Fibroblast of pulmonary artery (primary cell): Measurements from ENCODE around the gene OR52B2.

ENCODE experiments used
- DNase-seq: peaks from one replicate; pipeline ENCODE4 v3.0.0-alpha.2; 2010; ENCODE audit warnings: low read depth
- H3K4me3 ChIP-seq: replicated peaks from 2 replicates; pipeline ENCODE4 v1.5.1; 2011; ENCODE audit warnings: low read depth, mild to moderate bottlenecking, control low read depth, low read length, moderate library complexity
- CTCF ChIP-seq: IDR thresholded peaks from 2 replicates; pipeline ENCODE4 v1.5.1; 2011; ENCODE audit warnings: mild to moderate bottlenecking, control low read depth, low read length, inconsistent platforms; ENCODE audit errors: missing control alignments

OR52B2 gene

GRCh38 chr11:6199174-6199810 is 29.2 kb upstream of the OR52B2 start, which contains the start of gene OR52W1:
TSS of gene OR52W1 (plus strand) at chr11:6199224. CDS start at chr11:6199224, 0 bp downstream.
- H3K4me3 ChIP-seq: no peak within 1 kb of the TSS
- DNase-seq: no peak
- no peak for TF ChIP-seq CTCF

- TF ChIP-seq CTCF: no peak
- DNase-seq: no peak
- no peak overlapping the region for H3K4me3 ChIP-seq
These were observed 27.5 kb upstream of the OR52B2 start for GRCh38 chr11:6197466-6198200.

DNA sequence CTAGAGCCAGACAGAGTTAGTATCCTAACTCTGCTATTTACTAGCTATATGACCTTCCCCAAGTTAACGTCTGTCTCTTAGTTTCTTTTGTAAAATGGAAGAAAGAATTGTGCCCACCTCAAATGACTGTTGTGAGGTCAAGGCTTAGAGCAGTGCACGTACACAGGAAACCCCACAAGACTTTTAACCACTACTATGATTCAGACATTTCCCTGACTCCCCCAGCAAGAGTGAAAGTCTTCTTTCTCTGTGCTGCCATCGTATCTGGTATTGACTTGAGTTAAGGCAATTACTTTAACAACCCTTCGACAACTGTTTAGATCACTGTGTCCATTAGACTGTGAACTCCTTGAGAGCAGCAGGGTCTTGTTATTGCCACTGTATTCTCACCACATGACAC is 26.3 kb upstream of the OR52B2 start:
- H3K4me3 ChIP-seq: no peak overlapping the region
- no peak for TF ChIP-seq CTCF
- DNase-seq: no peak

DNA sequence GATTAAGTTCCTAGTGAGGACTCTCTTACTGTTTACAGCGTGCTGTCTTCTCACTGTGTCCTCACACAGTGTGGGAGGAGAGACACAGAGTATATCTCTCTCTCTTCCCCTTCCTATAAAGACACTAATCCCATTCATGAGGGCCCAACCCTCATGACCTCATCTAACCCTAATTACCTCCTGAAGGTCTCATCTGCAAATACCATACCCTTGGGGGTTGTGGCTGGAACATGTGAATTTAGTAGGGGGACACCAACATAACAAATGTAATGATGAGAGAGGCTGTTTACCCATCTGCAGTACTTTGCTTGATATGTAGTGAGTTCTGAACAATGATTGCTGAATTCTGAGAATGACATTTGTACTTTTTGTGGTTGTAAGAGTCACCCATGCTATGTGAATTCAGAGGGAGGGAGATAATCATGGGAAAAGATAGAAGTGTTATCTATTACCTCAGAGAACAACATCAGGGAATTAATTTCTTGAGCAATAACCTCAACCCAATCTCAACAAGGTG is 24.0 kb upstream of the OR52B2 start:
- no peak for TF ChIP-seq CTCF
- DNase-seq: no peak
- no peak overlapping the region for H3K4me3 ChIP-seq

- DNase-seq: no peak
- TF ChIP-seq CTCF: no peak
- no peak overlapping the region for H3K4me3 ChIP-seq
These were observed 21.6 kb upstream of the OR52B2 start for GRCh38 chr11:6191742-6192141.

DNA sequence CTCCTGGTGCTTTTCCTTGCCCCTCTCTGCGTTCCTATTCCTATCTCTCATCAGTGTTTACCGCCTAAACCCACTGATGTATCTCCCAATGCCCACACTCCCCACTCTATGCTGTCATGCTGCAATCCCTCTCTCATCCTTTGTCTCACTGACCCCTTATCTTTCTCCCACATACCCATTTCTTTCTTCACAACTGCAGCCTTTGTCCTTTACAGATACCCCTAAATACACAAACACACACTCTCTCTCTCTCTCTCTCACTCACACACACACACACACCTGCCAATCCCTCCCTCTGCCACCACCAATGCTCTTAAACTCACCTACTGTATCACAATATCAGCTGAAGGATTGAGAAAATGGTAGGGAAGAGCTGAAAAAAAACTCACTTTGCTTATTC is 5.3 kb upstream of the OR52B2 start:
- no peak for DNase-seq
- H3K4me3 ChIP-seq: no peak overlapping the region
- no peak for TF ChIP-seq CTCF
